HEK293 (cell line): Measurements from ENCODE around the gene ZNF445.
A peak's percentile ranks its signal among the peaks of the same experiment; 100 is the strongest.
"Not testable (repeated sequence)": the region's sequence is repeated elsewhere in the genome, so short reads cannot be mapped to it uniquely, and the experiment has no call there.

Experiments used
- CTCF ChIA-PET: fragments of 350-600 bp; formaldehyde crosslinking; extraction: SDS; loops from one replicate; lab custom pipeline; 2021; ENCODE audit warnings: antibody characterized with exemption; lab: Yijun Ruan, JAX
- POLR2A ChIA-PET: fragments of 300-600 bp; formaldehyde crosslinking; extraction: SDS; loops from one replicate; lab custom pipeline; 2020; ENCODE audit warnings: antibody characterized with exemption, inconsistent platforms; lab: Yijun Ruan, JAX
- H3K27ac ChIP-seq: fragments of 200-500 bp; sonication (Bioruptor generic); 2 replicates; pipeline ENCODE4 v1.5.1; 2014; ENCODE audit warnings: low read depth, low read length, control low read depth, inconsistent platforms; ENCODE audit errors: extremely low read depth
- H3K36me3 ChIP-seq, 2 experiments: fragments of 200-500 bp in 1 of 2; sonication (Bioruptor generic) in 1 of 2; 1 replicate in 1 of 2; 2 replicates in 1 of 2; pipeline ENCODE4 v1.5.1; 2014 to 2017; ENCODE audit warnings: inconsistent platforms in 2 of 2, low read length in 2 of 2; ENCODE audit not compliant: control insufficient read depth in 2 of 2, insufficient read depth in 1 of 2
- H3K4me1 ChIP-seq: fragments of 200-500 bp; sonication (Bioruptor generic); 2 replicates; pipeline ENCODE4 v1.5.1; 2014; ENCODE audit warnings: mild to moderate bottlenecking, low read length, inconsistent platforms; ENCODE audit not compliant: control insufficient read depth, insufficient read depth
- H3K4me3 ChIP-seq: 2 replicates; pipeline ENCODE4 v1.5.1; 2011; ENCODE audit warnings: low read depth, mild to moderate bottlenecking, control low read depth, low read length, moderate library complexity
- H3K9me3 ChIP-seq: fragments of 200-500 bp; sonication (Bioruptor generic); 2 replicates; pipeline ENCODE4 v1.5.1; 2014; ENCODE audit warnings: low read depth, low read length, inconsistent platforms; ENCODE audit not compliant: control insufficient read depth, insufficient read depth
- EGR2 ChIP-seq: fragments of 450-650 bp; formaldehyde crosslinking; IDR thresholded peaks from 2 replicates; pipeline ENCODE4 v1.5.1; 2016; ENCODE audit warnings: low read depth, missing biosample characterization, missing genetic modification characterization
- HOXC10 ChIP-seq: sonication (generic); formaldehyde crosslinking; IDR thresholded peaks from 2 replicates; pipeline ENCODE4 v1.8.1; 2023; ENCODE audit warnings: mild to moderate bottlenecking, missing genetic modification reagents
- RBAK ChIP-seq: fragments of 450-650 bp; formaldehyde crosslinking; IDR thresholded peaks from 2 replicates; pipeline ENCODE4 v1.5.1; 2016; ENCODE audit warnings: missing biosample characterization, missing genetic modification characterization
- ZBTB20 ChIP-seq: fragments of 450-650 bp; formaldehyde crosslinking; IDR thresholded peaks from 2 replicates; pipeline ENCODE4 v1.5.1; 2016; ENCODE audit warnings: missing biosample characterization, missing genetic modification characterization
- ZBTB49 ChIP-seq: fragments of 450-650 bp; formaldehyde crosslinking; IDR thresholded peaks from 2 replicates; pipeline ENCODE4 v1.5.1; 2016; ENCODE audit warnings: missing biosample characterization, missing genetic modification characterization, low read depth
- ZBTB6 ChIP-seq: fragments of 450-650 bp; formaldehyde crosslinking; IDR thresholded peaks from 2 replicates; pipeline ENCODE4 v1.5.1; 2017; ENCODE audit warnings: missing biosample characterization, missing genetic modification characterization
- ZFHX2 ChIP-seq: fragments of 450-650 bp; formaldehyde crosslinking; conservative IDR thresholded peaks from 2 replicates; pipeline ENCODE4 v1.5.1; 2016; ENCODE audit warnings: missing biosample characterization, missing genetic modification characterization
- ZNF121 ChIP-seq: fragments of 450-650 bp; formaldehyde crosslinking; IDR thresholded peaks from 2 replicates; pipeline ENCODE4 v1.5.1; 2016; ENCODE audit warnings: missing biosample characterization, missing genetic modification characterization
- ZNF133 ChIP-seq: fragments of 450-650 bp; formaldehyde crosslinking; IDR thresholded peaks from 2 replicates; pipeline ENCODE4 v1.5.1; 2016; ENCODE audit warnings: missing biosample characterization, missing genetic modification characterization
- ZNF140 ChIP-seq: fragments of 450-650 bp; formaldehyde crosslinking; IDR thresholded peaks from 2 replicates; pipeline ENCODE4 v1.5.1; 2016; ENCODE audit warnings: missing biosample characterization, missing genetic modification characterization
- ZNF157 ChIP-seq: fragments of 450-650 bp; formaldehyde crosslinking; IDR thresholded peaks from 2 replicates; pipeline ENCODE4 v1.5.1; 2016; ENCODE audit warnings: missing biosample characterization, missing genetic modification characterization
- ZNF16 ChIP-seq: fragments of 450-650 bp; formaldehyde crosslinking; IDR thresholded peaks from 2 replicates; pipeline ENCODE4 v1.5.1; 2016; ENCODE audit warnings: low read depth, missing biosample characterization, missing genetic modification characterization
- ZNF169 ChIP-seq: fragments of 450-650 bp; formaldehyde crosslinking; IDR thresholded peaks from 2 replicates; pipeline ENCODE4 v1.5.1; 2016; ENCODE audit warnings: missing biosample characterization, missing genetic modification characterization
- ZNF2 ChIP-seq: fragments of 450-650 bp; formaldehyde crosslinking; IDR thresholded peaks from 2 replicates; pipeline ENCODE4 v1.5.1; 2016; ENCODE audit warnings: missing biosample characterization, missing genetic modification characterization
- ZNF221 ChIP-seq: fragments of 450-650 bp; formaldehyde crosslinking; IDR thresholded peaks from 2 replicates; pipeline ENCODE4 v1.5.1; 2017; ENCODE audit warnings: missing biosample characterization, missing genetic modification characterization, borderline replicate concordance
- ZNF248 ChIP-seq: fragments of 450-650 bp; formaldehyde crosslinking; IDR thresholded peaks from 2 replicates; pipeline ENCODE4 v1.5.1; 2017; ENCODE audit warnings: missing biosample characterization, missing genetic modification characterization
- ZNF513 ChIP-seq: fragments of 450-650 bp; IDR thresholded peaks from 2 replicates; pipeline ENCODE4 v1.5.1; 2018; ENCODE audit warnings: missing biosample characterization, missing genetic modification characterization
- ZNF580 ChIP-seq: fragments of 450-650 bp; formaldehyde crosslinking; IDR thresholded peaks from 2 replicates; pipeline ENCODE4 v1.5.1; 2016; ENCODE audit warnings: missing biosample characterization, missing genetic modification characterization
- ZXDB ChIP-seq: fragments of 450-650 bp; formaldehyde crosslinking; IDR thresholded peaks from 2 replicates; pipeline ENCODE4 v1.5.1; 2016; ENCODE audit warnings: missing biosample characterization, missing genetic modification characterization
- TF ChIP-seq, protein P1 (sequence below): fragments of 450-650 bp; formaldehyde crosslinking; IDR thresholded peaks from 2 replicates; pipeline ENCODE4 v1.5.1; 2016; ENCODE audit warnings: missing biosample characterization, missing genetic modification characterization
- TF ChIP-seq, protein P2 (sequence below): fragments of 450-650 bp; formaldehyde crosslinking; IDR thresholded peaks from 2 replicates; pipeline ENCODE4 v1.5.1; 2016; ENCODE audit warnings: missing biosample characterization, missing genetic modification characterization

ZNF445 gene

DNA sequence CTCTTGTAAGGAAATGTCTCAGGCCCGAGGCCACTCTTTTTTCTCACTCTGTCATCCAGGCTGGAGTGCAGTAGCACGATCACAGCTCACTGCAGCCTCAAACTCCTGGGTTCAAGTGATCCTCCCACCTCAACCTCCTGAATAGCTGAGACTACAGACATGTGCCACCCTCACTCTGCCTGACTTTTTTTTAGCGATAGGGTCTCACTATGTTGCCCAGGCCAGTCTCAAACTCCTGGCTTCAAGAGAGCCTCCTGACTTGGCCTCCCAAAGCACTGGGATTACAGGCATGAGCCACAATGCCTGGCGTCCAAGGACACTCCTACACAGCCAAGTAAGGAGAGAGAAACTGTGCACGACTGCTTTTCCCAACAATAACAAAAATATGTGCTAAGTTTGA is 7.6 kb downstream of the ZNF445 start (continued):
- TF ChIP-seq ZFHX2 (tag by site-specific recombination) (no peak), ZNF221 (tag by site-specific recombination) (no peak)
- TF ChIP-seq, all 188 proteins: peak for 0

GRCh38 chr3:44468572-44469520 is 8.6 kb downstream of the ZNF445 start:
- peaks cover 0 to 24% of the 10 kb centered on the region in 2 experiments for H3K36me3 ChIP-seq
- no peaks in the 10 kb centered on the region for H3K9me3 ChIP-seq
- no peak overlapping the region for H3K4me3 ChIP-seq
- CTCF ChIA-PET, result no interaction called here
- POLR2A ChIA-PET, result no interaction called here
- H3K4me1 ChIP-seq, result no peaks in the 10 kb centered on the region
- TF ChIP-seq, protein P1, sequence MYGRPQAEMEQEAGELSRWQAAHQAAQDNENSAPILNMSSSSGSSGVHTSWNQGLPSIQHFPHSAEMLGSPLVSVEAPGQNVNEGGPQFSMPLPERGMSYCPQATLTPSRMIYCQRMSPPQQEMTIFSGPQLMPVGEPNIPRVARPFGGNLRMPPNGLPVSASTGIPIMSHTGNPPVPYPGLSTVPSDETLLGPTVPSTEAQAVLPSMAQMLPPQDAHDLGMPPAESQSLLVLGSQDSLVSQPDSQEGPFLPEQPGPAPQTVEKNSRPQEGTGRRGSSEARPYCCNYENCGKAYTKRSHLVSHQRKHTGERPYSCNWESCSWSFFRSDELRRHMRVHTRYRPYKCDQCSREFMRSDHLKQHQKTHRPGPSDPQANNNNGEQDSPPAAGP (tag by site-specific recombination), result no peak
- no peak for TF ChIP-seq ZNF121
- TF ChIP-seq, protein P2, sequence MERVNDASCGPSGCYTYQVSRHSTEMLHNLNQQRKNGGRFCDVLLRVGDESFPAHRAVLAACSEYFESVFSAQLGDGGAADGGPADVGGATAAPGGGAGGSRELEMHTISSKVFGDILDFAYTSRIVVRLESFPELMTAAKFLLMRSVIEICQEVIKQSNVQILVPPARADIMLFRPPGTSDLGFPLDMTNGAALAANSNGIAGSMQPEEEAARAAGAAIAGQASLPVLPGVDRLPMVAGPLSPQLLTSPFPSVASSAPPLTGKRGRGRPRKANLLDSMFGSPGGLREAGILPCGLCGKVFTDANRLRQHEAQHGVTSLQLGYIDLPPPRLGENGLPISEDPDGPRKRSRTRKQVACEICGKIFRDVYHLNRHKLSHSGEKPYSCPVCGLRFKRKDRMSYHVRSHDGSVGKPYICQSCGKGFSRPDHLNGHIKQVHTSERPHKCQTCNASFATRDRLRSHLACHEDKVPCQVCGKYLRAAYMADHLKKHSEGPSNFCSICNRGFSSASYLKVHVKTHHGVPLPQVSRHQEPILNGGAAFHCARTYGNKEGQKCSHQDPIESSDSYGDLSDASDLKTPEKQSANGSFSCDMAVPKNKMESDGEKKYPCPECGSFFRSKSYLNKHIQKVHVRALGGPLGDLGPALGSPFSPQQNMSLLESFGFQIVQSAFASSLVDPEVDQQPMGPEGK (tag by site-specific recombination), result no peak
- no peak for TF ChIP-seq ZBTB20
- no peak for TF ChIP-seq ZBTB49 (tag by site-specific recombination)
- no peak for TF ChIP-seq ZBTB6 (tag by site-specific recombination)
- peak; percentile 94 for TF ChIP-seq ZNF133 (tag by site-specific recombination)
- no peak for TF ChIP-seq EGR2 (tag by site-specific recombination)
- TF ChIP-seq ZNF248, result no peak
- no peak overlapping the region for H3K27ac ChIP-seq

GRCh38 chr3:44468099-44468537 is 9.4 kb downstream of the ZNF445 start:
- POLR2A ChIA-PET, result not testable (repeated sequence)

GRCh38 chr3:44467241-44467640 is 10.2 kb downstream of the ZNF445 start:
- no peaks in the 10 kb centered on the region for H3K9me3 ChIP-seq
- TF ChIP-seq ZXDB, result no peak
- TF ChIP-seq RBAK (tag by site-specific recombination), result no peak
- TF ChIP-seq HOXC10 (CRISPR knock-in tag), result no peak
- TF ChIP-seq ZNF580 (tag by site-specific recombination), result no peak
- TF ChIP-seq ZNF169, result no peak
- no peak for TF ChIP-seq ZNF140 (tag by site-specific recombination)
- no peak for TF ChIP-seq ZNF513 (tag by site-specific recombination)
- no peak for TF ChIP-seq ZNF157 (tag by site-specific recombination)
- no peak for TF ChIP-seq ZNF16 (tag by site-specific recombination)
- TF ChIP-seq ZNF2 (tag by site-specific recombination), result no peak
- TF ChIP-seq, all 188 proteins: peak for 0
- ChIA-PET CTCF (no interaction called here), POLR2A (no interaction called here)
- Histone ChIP-seq H3K36me3 (peaks cover 0 to 35% of the 10 kb centered on the region in 2 experiments), H3K4me3 (no peak overlapping the region), H3K4me1 (no peaks in the 10 kb centered on the region), H3K27ac (no peak overlapping the region)

More at GRCh38 chr3:44468099-44468537, 9.4 kb downstream of the ZNF445 start:
- H3K4me1 ChIP-seq, H3K27ac ChIP-seq, CTCF ChIA-PET, H3K9me3 ChIP-seq, H3K4me3 ChIP-seq: not testable (repeated sequence)
- H3K36me3 ChIP-seq, result peaks cover 0 to 31% of the 10 kb centered on the region in 2 experiments
